NCI-H1417 treated with DMSO at 0.1 percent for 48 hours (cell line): Measurements from ENCODE around the gene LSM14B.
"Not testable (repeated sequence)": the region's sequence is repeated elsewhere in the genome, so short reads cannot be mapped to it uniquely, and the experiment has no call there.

Source experiments
- DNase-seq: peaks from one replicate; lab custom pipeline; 2025; lab: John Stamatoyannopoulos, UW

Gene LSM14B

DNA sequence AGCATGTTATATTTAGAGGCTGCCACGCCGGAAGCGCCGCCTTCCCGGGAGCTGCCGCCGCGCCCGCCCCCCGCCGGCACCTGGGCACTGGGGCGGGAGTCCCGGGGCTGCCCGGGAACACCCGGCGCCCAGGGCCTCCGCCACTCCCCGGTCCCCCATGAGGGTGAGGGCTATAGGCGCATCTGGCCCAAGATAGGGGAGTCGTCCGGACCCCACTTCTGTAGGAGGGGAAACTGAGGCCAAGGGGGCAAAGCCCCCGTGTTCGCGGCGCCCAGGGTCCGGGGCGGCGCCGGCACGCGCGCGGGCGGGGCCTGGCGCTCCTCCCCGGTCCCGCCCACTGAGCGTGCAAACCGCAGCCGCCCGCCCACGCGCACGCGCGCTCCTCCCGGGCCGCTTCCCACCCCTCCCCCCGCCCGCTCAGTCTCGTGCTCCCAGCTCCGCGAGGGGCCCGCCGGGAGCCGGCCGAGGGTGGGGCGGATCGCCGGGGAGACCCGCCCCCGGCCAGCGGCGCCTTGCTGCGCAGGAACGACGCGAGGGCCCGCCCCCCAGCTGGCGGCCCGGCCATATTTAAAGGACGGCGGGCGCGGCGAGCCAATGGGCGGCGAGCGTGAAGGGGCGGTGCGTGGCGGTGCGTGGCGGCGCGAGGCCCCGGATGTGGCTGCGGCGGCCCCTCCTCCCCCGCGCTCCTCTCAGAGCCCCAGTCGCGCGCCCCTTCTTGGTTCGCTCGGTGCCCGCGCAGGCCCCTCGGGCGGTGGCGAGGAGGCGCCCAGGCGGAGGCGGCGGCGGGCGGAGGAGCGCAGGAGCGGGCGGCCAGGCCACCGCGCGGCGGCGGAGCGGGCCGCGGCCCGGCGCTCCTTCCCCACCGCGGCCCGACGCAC is at the start of gene LSM14B:
Gene LSM14B (plus strand): TSS at position 700 of the 878 bp plus-strand sequence. CDS start 192 bp downstream, outside the sequence.
- DNase-seq = peak; percentile 87

DNA sequence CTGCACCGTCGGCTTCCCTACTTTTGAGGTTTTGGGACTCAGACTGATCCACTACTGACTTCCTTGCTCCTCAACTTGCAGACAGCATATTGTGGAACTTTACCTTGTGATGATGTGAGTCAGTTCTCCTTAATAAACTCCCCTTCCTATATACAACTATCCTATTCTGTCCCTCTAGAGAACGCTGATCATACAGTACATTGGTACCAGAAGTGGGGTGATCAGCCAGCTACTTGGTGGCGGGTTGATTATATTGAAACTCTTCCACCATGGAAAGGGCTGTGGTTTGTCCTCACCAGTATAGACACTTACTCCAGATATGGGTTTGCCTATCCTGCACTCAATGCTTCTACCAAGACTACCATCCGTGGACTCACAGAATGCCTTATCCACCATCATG is 49.0 kb upstream of the LSM14B start:
- DNase-seq = no peak

DNA sequence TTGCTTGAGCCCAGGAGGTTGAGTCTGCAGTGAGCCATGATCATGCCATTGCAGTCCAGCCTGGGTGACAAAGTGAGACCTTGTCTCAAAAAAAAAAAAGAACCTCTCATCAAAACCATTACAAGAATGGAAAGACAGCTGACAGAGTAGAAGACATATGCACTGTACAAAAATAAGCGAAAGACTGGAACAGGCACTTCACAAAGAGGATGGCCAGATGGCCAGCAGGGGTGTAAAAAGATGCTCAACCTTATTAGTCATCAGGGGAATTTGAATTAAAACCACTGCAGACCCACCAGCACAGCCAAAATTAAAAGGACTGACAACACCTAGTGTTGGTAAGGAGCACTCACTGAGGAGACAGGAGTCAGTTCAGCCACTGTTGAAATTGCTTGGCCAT is 43.1 kb upstream of the LSM14B start:
- DNase-seq = no peak

DNA sequence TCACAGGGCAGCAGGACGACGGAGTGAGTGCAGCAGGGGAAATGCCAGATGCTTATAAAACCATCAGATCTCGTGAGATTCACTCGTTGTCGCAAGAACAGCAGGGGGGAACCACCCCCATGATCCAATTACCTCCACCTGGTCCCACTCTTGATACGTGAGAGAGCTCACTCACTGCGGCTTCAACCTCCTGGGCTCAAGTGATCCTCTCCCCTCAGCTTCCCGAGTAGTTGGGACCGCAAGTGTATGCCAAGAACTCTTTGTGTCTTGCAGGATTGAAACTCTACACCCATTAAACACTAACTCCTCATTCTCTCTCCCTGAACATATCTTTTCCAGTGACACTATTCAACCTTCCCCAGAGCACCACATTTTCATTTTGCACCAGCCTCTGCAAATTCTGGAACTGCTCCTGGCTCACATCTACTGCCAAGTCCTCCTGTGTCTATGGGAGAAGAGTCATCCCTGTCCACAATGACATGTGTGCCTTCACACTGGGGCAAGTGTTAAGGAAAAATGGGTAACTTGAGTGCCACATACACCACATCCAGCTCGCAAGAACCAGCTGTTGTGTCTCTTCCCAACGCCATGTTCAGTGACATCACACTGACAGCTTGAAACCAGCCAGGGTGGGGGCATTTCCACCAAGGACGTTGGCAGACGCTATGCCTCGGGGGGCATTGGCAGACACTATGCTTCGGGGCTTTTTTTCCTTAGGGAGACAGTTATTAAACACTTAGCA is 41.9 kb upstream of the LSM14B start:
- DNase-seq = no peak

DNA sequence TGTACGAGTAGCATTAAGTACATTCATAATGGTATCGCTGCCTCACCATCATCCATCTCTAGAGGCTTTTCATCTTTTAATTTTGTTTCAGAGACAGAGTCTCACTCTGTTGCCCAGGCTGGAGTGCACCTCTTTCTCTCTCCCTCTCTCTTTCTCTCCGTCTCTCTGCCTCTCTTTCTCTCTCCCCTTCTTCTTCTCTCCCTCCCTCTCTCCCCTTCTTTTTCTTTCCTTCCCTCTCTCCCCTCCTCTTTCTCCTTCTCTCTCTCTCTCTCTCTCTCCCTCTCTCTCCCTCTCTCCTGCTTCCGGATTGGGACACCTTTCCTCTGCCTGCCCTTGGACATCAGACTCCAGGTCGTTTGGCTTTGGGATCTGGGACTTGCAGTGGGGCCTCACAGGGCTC is 39.0 kb upstream of the LSM14B start:
- DNase-seq = no peak

DNA sequence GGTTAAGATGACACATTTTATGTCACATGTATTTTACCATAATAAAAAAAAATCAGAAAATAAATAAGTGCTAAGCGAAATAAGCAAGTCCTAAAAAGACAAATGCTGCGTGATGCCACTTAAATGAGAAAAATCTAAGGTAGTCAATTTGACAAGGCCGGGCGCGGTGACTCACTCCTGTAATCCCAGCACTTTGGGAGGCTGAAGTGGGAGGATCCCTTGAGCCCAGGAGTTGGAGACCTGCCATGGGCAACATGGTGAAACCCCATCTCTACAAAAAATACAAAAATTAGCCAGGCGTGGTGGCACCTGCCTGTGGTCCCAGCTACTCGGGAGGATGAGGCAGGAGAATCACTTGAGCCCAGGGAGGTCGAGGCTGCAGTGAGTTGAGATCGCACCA is 38.1 kb upstream of the LSM14B start:
- DNase-seq = not testable (repeated sequence)

DNA sequence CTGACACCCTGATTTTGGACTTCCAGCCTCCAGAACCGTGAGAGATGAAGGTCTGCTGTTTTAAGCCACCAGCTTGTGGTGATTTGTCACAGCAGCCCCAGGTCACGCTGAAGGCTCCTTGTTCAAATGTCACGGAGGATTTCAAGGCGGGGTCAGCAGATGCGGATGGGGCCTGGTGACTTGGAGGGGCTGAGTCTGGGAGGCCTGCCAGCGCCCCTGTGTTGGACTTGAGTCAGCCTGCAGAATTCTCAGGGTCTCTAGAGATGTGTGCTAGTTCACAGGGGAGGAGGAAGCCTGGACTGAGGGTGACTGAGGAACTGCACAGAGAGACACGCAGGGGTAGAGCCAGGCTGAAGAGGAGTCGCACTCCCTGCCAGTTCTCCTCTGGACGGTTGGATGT is 37.1 kb upstream of the LSM14B start:
- no peak for DNase-seq

DNA sequence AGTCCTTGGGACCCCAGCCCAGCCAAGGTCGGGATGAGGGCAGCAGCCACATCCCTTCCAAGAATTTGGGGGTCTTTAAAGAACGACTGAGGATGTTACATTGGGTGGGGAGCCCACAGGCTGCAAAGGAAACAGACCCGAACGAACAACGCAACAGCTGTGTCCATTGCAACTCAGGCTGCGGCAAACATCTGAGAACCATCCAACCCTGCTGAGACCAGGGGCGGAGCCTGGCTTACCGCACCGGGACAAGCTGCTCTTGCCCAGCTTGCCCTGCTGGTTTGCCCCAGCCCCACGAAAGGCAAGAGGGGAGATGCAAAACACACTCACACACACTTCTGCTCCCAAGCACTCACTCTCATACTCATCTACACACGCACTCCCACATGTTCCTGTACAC is 35.0 kb upstream of the LSM14B start:
- DNase-seq = no peak

DNA sequence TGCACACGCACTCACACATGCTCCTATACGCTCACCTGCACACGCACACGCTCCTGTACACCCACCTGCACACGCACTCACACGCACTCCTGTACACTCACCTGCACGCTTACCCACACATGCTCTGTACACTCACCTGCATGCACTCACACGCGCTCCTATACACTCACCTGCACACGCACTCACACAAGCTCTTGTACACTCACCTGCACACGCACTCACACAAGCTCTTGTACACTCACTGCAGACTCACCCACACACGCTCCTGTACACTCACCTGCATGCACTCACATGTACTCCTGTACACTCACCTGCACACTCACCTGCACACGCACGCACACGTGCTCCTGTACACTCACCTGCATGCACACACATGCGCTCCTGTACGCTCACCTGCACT is 34.6 kb upstream of the LSM14B start:
- DNase-seq = no peak

DNA sequence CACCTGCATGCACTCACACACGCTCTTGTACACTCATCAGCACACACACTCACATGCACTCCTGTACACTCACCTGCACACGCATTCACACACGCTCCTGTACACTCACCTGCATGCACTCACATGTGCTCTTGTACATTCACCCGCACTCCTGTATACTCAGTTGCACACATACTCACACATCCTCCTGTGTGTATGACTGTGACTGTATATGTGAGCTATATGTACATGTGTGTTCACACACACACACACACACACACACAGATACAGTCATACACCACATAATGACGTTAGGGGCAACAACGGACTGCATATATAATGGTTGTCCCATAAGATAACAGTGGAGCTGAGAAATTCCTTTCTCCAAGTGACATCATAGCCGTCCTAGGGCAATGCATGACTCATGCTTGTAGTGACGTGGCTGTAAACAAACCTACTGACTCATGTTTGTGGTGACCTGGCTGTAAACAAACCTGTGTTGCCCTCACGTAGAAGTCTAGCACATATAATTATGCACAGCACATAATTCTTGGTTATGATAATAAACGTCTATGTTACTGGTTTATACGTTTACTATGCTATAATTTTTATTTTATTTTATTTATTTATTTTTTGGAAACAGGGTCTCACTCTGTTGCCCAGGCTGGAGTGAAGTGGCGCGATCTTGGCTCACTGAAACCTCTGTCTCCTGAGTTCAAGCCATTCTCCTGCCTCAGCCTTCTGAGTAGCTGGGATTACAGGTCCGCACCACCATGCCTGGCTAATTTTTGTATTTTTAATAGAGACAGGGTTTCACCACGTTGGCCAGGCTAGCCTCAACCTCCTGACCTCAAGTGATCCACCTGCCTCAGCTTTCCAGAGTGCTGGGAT is 33.8 kb upstream of the LSM14B start:
- no peak for DNase-seq

DNA sequence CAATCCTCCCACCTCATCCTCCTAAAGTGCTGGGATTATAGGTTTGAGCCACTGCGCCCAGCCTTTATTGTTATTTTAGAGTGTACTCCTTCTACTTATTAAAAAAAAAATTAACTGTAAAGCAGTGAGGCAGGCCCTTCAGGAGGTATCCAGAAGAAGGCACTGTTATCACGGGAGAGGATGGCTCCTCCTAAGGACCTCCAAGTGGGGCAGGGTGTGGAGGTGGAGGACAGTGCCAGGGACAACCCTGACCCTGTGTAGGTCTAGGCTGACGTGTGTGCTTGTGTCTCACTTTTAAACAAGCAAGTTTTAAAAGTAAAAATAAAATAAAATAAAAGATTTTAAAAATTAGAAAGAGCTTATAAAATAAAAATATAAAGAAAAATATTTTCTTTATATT is 32.9 kb upstream of the LSM14B start:
- no peak for DNase-seq

DNA sequence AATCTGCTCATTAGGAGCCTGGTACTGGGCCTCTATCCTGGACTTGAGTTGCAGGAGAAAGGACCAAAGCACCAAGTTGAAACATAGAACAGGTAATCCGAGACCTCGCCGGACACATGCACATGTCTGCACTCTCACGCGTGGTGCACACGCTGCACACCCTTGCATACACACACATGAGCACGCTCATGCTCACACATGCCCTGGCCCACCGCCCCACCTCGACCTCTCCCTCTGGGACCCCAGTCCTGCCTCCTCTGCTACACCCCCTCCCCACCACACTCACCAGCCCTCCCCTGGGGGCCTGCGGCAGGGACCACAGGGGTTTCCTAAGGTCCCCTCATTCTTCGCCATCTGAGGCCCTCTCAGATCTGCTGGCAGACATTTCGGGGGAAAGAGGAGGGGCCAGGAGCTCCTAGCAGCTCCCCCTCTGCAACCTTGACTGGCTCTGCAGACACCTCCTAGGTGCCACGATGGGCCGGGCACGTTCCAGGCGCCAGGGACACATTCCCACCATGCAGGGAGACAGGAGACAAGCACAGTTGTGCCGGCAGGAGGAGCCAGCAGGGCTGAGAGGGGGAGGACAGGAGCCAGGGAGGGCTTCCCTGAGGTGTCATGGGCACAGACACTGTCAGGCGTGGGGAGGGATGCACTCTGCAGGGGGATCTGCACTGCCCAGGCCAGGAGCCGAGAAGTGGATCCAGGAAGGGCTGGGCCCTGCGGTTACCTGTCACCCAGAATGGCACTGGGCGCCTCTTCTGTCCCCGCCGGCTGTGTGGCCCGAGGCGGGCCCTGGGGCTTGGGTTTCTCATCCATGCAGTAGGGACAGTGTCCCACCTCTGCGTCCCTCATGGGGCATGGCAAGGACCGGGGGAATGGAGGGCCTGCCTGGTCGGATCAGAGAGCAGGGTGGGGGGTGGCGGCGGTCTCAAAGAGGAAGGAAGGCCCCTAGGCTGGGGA is 25.6 kb upstream of the LSM14B start:
- no peak for DNase-seq

DNA sequence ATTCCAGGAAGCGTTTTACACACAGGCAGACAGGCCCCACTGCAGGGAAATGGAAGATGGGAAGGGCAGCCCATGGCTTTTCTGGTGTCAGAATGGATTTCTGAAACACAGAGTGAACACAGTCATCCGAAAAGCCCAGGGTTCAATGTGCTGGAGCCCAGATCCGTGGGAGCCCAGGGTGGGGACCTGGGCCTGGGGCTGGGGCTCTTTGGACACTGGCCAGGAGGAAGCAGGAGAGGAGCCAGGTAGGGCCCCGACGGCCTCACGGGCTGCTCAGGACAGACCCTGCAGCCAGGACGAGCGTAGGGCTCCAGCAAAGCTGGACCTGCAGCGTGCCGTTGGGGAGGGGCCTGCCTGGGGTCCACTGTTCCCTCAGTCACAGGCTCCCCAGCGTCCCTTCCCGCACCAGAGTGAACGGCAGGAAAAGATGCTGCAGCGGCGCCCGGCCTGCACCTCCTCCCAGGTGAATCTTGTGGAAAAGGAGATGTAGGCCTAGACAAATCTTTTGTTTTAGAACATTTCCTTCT is 24.3 kb upstream of the LSM14B start:
- DNase-seq = no peak

DNA sequence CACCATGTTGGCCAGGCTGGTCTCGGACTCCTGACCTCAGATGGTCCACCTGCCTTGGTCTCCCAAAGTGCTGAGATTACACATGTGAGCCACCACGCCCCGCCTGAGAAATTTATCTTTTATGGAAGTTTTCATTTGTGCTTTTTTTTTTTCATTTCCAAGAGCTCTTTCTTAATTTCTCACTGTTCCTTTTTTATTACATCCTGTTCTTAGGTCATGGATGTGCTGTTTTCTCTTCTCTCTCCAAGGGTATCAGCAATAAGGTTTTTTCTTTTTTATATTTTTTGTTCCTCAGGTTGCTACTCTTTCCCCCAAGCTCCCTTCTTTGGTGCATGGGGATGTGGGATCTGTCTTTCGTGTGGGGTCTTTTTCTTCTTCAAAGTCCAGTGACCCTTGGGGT is 21.2 kb upstream of the LSM14B start:
- DNase-seq = no peak

DNA sequence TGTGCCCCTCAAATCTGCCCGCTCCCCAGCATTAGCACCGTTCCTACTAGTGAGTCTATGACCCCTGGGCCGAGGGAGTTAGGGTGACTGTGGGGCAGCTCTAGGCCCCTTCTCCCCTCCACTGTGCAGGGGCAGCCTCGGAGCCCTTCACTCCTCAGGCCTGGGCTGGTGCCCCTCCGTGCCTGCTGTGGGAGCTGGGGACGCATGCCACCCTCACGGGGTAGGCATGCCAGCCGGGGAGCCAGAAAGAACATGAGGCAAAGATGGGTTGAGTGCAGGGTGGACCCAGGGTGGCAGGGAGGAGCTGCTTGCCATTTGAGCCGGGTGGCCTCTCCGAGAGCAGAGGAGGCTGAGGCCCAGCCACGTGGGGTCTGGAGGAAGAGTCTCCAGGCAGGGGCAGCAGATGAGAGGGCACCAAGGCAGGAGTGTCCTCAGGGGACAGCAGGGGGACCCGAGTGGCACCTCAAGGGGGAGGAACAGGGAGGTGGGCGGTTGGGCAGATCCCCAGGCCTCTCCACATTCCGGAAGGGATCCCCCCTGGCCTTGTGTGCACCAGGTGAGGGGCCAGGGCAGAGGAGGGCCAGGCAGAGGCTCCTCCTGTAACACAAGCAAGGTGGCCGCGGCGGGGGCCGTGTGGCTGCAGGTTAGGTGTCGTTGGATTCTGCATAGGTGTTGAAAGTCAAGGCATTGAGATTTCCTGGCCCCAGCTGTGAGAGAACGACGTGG is 18.6 kb upstream of the LSM14B start:
- no peak for DNase-seq

DNA sequence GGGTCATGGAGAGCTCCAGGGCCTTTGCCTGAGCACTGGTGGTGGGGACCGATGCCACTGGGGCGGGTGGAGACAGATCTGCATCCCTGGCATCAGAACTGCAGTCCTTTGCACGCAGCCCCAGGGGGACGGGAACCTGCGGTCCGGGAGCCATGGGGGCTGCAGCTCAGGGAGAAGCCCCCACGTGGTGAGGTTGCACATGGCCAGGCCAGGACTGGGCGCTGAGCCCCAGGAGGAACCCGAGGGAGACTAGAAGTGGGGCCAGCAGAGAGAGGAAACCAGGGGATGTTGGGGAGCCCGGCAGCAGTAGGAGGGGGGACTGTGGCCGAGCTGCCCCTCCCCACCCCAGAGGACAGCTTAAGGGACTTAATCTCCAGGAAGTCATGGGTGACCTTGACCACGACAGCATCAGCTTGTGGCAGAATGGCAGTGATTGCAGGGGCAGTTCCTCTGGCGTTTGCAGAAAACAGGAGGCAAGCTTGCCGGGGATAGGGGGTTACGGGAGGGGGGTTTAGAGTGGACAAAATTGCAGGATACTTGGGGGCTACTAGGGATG is 18.0 kb upstream of the LSM14B start:
- DNase-seq = no peak

DNA sequence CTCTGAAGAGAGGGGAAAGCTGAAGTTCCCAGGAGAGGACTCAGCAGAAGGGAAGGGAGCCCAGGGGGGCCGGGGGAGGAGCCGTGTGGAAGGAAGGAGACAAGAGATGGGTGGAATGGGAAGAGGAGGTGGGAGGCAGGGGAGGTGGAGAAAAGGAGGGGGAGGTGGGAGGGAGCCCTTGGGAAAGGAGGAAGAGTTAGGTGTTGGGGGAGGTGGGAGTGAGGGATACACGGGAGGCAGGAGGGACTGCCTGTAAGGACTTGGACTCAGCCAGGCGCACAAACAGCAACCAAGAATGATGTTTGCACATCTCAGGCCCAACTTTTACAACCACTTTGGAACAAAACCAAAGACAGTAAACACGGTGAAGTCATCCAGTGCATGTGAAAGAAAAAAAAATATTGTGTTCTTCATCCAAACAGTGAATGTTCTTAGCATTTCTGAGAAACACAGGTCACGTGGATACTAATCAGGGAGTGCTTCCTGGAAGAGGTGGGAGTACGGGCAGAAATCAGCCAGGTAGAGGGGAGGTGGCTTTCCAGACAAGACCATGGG is 17.4 kb upstream of the LSM14B start:
- DNase-seq = no peak

DNA sequence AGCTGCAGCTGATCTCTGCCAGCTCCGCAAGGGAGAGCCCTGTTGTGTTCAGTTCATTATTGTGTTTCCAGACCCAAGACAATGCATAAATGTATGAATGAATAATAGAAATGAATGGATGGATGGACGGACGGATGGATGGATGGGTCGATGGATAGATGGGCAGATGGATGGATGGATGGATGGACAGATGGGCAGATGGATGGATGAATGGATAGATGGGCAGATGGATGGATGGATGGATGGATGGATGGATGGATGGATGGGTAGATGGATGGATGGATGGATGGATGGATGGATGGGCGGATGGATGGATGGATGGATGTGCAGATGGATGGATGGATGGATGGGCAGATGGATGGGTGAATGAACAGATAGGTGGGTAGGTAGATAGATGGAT is 16.7 kb upstream of the LSM14B start:
- no peak for DNase-seq

DNA sequence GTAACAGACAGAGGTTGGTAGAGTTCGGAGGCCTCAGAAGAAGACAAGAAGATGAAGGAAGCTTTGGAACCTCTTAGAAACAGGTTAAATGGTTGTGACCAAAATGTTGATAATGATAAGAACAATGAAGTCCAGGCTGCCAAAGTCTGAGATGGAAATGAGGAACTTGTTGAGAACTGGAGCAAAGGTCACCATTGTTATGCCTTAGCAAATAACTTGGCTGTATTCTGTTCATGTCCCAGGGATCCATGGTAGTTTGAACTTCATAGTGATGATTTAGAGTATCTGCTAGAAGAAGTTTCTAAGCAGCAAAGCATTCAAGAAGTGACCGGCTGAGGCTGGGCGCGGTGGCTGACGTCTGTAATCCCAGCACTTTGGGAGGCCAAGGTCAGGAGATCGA is 11.1 kb upstream of the LSM14B start:
- DNase-seq = no peak

DNA sequence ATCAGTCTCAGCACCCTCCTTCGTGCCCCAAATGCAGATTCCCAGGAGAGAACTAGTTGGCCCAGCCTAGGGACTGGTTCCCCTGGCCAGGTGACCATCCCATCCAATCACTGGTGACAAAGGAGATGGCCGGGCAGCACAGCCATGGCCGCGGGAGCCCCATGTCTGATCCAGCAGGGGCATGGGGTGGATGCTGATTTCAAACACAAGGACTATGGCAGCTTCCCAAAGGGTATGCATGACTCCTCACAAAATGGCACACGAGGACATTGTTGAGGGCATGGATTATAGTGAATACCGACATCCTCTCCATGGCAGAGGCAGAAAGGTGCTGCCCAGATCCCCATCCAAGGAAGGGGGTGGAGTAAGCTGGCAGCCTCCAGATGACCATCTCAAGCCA is 9.9 kb upstream of the LSM14B start:
- no peak for DNase-seq
